ENCODE data around the gene C16orf92.

The C16orf92 gene

GRCh38 chr16:29994600-29995323, 28.2 kb upstream of the C16orf92 start:
- no peak for DNase-seq
- intact Hi-C loops (cut with DNase I; ENCODE audit: low total_unique reads), result loop anchor here (10.0 kb wide), 1 partner anchor 180 kb away; the partner anchor contains the start of genes PAGR1 and PRRT2
- TF ChIP-seq CTCF (IDR thresholded peaks at IDR 0.05), result no peak
- H3K27me3 ChIP-seq, result no peaks in the 10 kb centered on the region
- peak overlapping the region; percentile 66 to 75 for H3K4me3 ChIP-seq
- H3K4me1 ChIP-seq, result peaks cover 0 to 23% (median 18%) of the 10 kb centered on the region in 4 donors
- peak overlapping the region; percentile 87 to 95 for H3K27ac ChIP-seq
- H3K36me3 ChIP-seq, result peaks cover 19 to 53% (median 36%) of the 10 kb centered on the region in 3 donors
- no peaks in the 10 kb centered on the region for H3K9me3 ChIP-seq

DNA sequence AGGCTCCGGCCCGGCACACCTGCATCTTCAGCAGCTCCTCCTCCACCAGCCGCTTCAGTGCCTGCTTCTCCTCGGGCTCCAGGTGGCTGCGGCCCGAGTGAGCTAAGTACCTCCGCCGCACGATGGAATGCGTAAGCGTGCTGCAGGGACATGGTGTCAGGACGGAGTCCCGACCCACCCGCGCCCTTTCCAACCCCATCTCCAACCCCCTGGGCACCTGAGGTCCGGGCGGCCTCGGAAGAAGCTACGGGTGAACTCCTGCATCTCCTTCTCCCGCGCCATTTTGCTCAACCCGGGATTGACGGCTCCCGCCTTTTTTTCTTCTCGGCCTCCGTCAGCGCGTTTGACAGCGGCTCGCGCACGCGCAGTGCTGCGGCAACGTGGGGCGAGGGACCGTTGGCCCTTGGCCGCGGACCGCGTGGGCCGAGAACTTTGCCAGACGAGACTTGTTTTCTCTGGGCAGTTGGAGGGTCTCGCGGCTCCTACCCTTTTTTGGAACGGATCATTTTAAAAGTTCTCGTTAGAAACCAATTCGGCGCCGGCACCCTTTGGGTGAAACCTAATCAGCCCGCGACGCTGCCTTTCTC, 27.6 kb upstream of the C16orf92 start, which contains the start of gene HIRIP3:
Gene HIRIP3 (minus strand): TSS at position 294 of the 587 bp plus-strand sequence. CDS start 12 bp downstream, at position 282.
- peaks cover 19 to 53% (median 41%) of the 10 kb centered on the region in 3 donors for H3K36me3 ChIP-seq
- H3K27ac ChIP-seq, result peak within 1 kb of the TSS; percentile 87 to 95
- H3K9me3 ChIP-seq, result no peaks in the 10 kb centered on the region
- intact Hi-C loops (cut with DNase I; ENCODE audit: low total_unique reads), result loop anchor here (10.0 kb wide), 1 partner anchor 181 kb away; the partner anchor contains the start of genes PAGR1 and PRRT2
- H3K4me3 ChIP-seq, result peak within 1 kb of the TSS; percentile 66 to 75
- H3K27me3 ChIP-seq, result no peaks in the 10 kb centered on the region
- DNase-seq, result peak; percentile 85 to 93
- peaks cover 0 to 23% (median 18%) of the 10 kb centered on the region in 4 donors for H3K4me1 ChIP-seq
- TF ChIP-seq CTCF (IDR thresholded peaks at IDR 0.05), result no peak

GRCh38 chr16:29995911-29996765, 26.9 kb upstream of the C16orf92 start, which contains the start of gene INO80E:
TSS of gene INO80E (plus strand) at chr16:29996241. CDS start at chr16:29996311, 70 bp downstream.
- peak within 1 kb of the TSS; percentile 66 to 75 for H3K4me3 ChIP-seq
- peaks cover 0 to 23% (median 18%) of the 10 kb centered on the region in 4 donors for H3K4me1 ChIP-seq
- intact Hi-C loops (cut with DNase I; ENCODE audit: low total_unique reads), result loop anchor here (10.0 kb wide), 1 partner anchor 181 kb away; the partner anchor contains the start of genes PAGR1 and PRRT2
- H3K36me3 ChIP-seq, result peaks cover 12 to 53% (median 41%) of the 10 kb centered on the region in 3 donors
- no peak for TF ChIP-seq CTCF (IDR thresholded peaks at IDR 0.05)
- peak; percentile 98 to 99 for DNase-seq
- H3K9me3 ChIP-seq, result no peaks in the 10 kb centered on the region
- H3K27me3 ChIP-seq, result no peaks in the 10 kb centered on the region
- H3K27ac ChIP-seq, result peak within 1 kb of the TSS; percentile 87 to 95

GRCh38 chr16:29996766-29997250, 26.2 kb upstream of the C16orf92 start:
- TF ChIP-seq CTCF (IDR thresholded peaks at IDR 0.05), result no peak
- Histone ChIP-seq H3K36me3 (peaks cover 10 to 53% (median 44%) of the 10 kb centered on the region in 3 donors), H3K27ac (peak overlapping the region; percentile 87 to 95), H3K4me3 (peak overlapping the region; percentile 66 to 75), H3K9me3 (no peaks in the 10 kb centered on the region), H3K4me1 (peaks cover 0 to 23% (median 18%) of the 10 kb centered on the region in 4 donors), H3K27me3 (no peaks in the 10 kb centered on the region)
- intact Hi-C loops (cut with DNase I; ENCODE audit: low total_unique reads), result loop anchor here (10.0 kb wide), 1 partner anchor 182 kb away; the partner anchor contains the start of genes PAGR1 and PRRT2
- no peak for DNase-seq

DNA sequence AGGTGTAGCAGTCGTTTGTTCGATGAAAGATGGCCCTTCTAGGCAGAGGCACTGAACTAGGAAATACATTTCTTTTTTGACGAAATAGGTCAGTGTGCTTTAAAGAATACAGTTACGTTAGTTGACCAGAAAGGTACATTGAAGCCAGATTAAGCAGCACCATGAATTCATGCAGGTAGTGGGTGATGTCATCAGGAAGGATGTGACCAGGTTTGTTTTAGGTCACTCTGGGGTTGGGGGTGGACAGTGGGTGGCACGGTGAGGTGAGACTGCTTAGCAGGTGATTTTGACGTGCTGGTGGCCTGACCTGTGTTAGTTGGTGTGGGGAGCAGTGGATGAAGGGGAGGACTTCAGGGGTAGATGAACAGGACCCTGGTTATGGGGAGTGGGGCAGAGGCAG, 23.4 kb upstream of the C16orf92 start:
- TF ChIP-seq CTCF (IDR thresholded peaks at IDR 0.05), result no peak
- Histone ChIP-seq H3K4me1 (peaks cover 0 to 14% (median 12%) of the 10 kb centered on the region in 4 donors), H3K9me3 (no peaks in the 10 kb centered on the region), H3K36me3 (peaks cover 0 to 55% (median 35%) of the 10 kb centered on the region in 3 donors), H3K4me3 (no peak overlapping the region), H3K27me3 (no peaks in the 10 kb centered on the region), H3K27ac (no peak overlapping the region)
- intact Hi-C loops (cut with DNase I; ENCODE audit: low total_unique reads), result loop anchor here (10.0 kb wide), 2 partner anchors 75 to 185 kb away; partner anchors contain the start of genes KCTD13, PAGR1 and PRRT2
- no peak for DNase-seq
